A673 (cell line): Measurements from ENCODE around the gene OBP2A. TPM values are rescaled to one million over a fixed set of nuclear protein-coding genes. Genes with fewer than 3 reads are reported as not detected.

Experiments
- BruUV-seq: library from RNA; stranded (reverse); fragments of 400-500 nt; replicated peaks from 2 replicates; lab custom pipeline; 2021; lab: Mats Ljungman, UMichigan
- CTCF ChIA-PET: fragments of 300-600 bp; sonication (Branson Sonifier 250); formaldehyde crosslinking; loops from one replicate; lab custom pipeline; 2022; ENCODE audit warnings: antibody characterized with exemption; lab: Charles Lee
- POLR2A ChIA-PET: fragments of 300-600 bp; sonication (Branson Sonifier 250); formaldehyde crosslinking; loops from one replicate; lab custom pipeline; 2022; ENCODE audit warnings: antibody characterized with exemption; ENCODE audit not compliant: low non-redundant PET; lab: Charles Lee
- DNase-seq: peaks from one replicate; pipeline ENCODE4 v3.0.0-alpha.2; 2015; ENCODE audit warnings: low spot score
- H3K27ac ChIP-seq: fragments of 200-600 bp; sonication (generic); 2 replicates; pipeline ENCODE4 v1.5.1; 2016; ENCODE audit warnings: mixed run types, low read depth, mild to moderate bottlenecking, mixed read lengths, antibody characterized with exemption, low read length; ENCODE audit not compliant: poor library complexity, severe bottlenecking
- H3K27me3 ChIP-seq: fragments of 200-600 bp; sonication (generic); replicated peaks from 2 replicates; pipeline ENCODE4 v1.6.1; 2017; ENCODE audit warnings: mixed run types, low read depth, mild to moderate bottlenecking, mixed read lengths, antibody characterized with exemption, low read length; ENCODE audit not compliant: insufficient read depth, poor library complexity
- H3K36me3 ChIP-seq: fragments of 200-600 bp; sonication (generic); 2 replicates; pipeline ENCODE4 v1.6.1; 2016; ENCODE audit warnings: mixed run types, mild to moderate bottlenecking, mixed read lengths, antibody characterized with exemption, low read length; ENCODE audit not compliant: insufficient read depth, poor library complexity, severe bottlenecking
- H3K4me1 ChIP-seq: fragments of 200-600 bp; sonication (generic); 2 replicates; pipeline ENCODE4 v1.6.1; 2017; ENCODE audit warnings: mixed run types, mild to moderate bottlenecking, mixed read lengths, antibody characterized with exemption, low read length; ENCODE audit not compliant: insufficient read depth, poor library complexity, severe bottlenecking
- H3K4me3 ChIP-seq: fragments of 200-600 bp; sonication (generic); 2 replicates; pipeline ENCODE4 v1.5.1; 2016; ENCODE audit warnings: low read depth, mixed run types, mild to moderate bottlenecking, mixed read lengths, low read length; ENCODE audit not compliant: poor library complexity, severe bottlenecking
- H3K9me3 ChIP-seq: fragments of 200-600 bp; sonication (generic); 2 replicates; pipeline ENCODE4 v1.6.1; 2016; ENCODE audit warnings: mixed run types, low read depth, mild to moderate bottlenecking, mixed read lengths, antibody characterized with exemption, low read length; ENCODE audit not compliant: poor library complexity, severe bottlenecking
- EZH2 ChIP-seq: fragments of 200-600 bp; sonication (generic); IDR thresholded peaks from 2 replicates; pipeline ENCODE4 v1.6.1; 2017; ENCODE audit warnings: borderline replicate concordance, low read depth, mild to moderate bottlenecking, mixed read lengths, antibody characterized with exemption, low read length; ENCODE audit not compliant: poor library complexity, severe bottlenecking
- intact Hi-C: fragments of 100-400 bp; cut with micrococcal nuclease; formaldehyde crosslinking; loops from one replicate; pipeline ENCODE4 v1.10.0; 2022; ENCODE audit not compliant: unreplicated experiment
- total RNA-seq: library from RNA; stranded (reverse); gene quantifications from 2 replicates; pipeline ENCODE4 v1.2.3, GENCODE V29; 2021
- TF ChIP-seq, protein P1 (sequence below): fragments of 300-800, 200-600 bp; sonication (generic); conservative IDR thresholded peaks from 2 replicates; pipeline ENCODE4 v1.5.1; 2017; ENCODE audit warnings: low read depth, mild to moderate bottlenecking, antibody characterized with exemption, low read length, moderate library complexity, mixed read lengths

The OBP2A gene
- total RNA-seq, 1 experiment from 2014 or later = not detected

DNA sequence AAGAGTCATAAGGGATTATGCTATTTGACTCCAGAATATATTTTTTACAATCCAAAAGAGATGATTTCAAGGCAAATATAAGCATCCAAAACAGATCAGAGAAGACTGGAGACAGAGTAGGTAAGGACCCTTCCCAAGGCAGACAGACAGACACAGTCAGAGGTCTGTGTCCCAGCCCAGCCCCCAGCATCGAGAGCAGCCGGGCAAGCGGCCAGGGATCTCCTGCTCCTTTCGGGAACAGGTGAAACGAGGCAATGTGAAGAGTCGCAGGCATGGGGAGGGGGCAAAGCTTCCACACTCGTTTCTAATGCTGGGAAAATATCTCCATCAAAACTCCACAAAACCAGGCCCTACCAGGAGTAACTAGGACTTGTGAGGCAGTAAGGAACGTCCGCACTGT, 21.4 kb downstream of the OBP2A start:
- ChIA-PET CTCF (no interaction called here), POLR2A (interaction anchor here (0.8 kb wide), 1 partner anchor 11 kb away, joined by 4 read pairs; no protein-coding TSS in a partner anchor)
- no peak overlapping the region for H3K27ac ChIP-seq
- peaks cover 45% of the 10 kb centered on the region for H3K27me3 ChIP-seq
- BruUV-seq = no TSS peak
- DNase-seq = no peak
- intact Hi-C loops = no loop called here
- no peak overlapping the region for H3K4me3 ChIP-seq
- no peaks in the 10 kb centered on the region for H3K36me3 ChIP-seq
- no peak for TF ChIP-seq EZH2
- TF ChIP-seq, protein P1, sequence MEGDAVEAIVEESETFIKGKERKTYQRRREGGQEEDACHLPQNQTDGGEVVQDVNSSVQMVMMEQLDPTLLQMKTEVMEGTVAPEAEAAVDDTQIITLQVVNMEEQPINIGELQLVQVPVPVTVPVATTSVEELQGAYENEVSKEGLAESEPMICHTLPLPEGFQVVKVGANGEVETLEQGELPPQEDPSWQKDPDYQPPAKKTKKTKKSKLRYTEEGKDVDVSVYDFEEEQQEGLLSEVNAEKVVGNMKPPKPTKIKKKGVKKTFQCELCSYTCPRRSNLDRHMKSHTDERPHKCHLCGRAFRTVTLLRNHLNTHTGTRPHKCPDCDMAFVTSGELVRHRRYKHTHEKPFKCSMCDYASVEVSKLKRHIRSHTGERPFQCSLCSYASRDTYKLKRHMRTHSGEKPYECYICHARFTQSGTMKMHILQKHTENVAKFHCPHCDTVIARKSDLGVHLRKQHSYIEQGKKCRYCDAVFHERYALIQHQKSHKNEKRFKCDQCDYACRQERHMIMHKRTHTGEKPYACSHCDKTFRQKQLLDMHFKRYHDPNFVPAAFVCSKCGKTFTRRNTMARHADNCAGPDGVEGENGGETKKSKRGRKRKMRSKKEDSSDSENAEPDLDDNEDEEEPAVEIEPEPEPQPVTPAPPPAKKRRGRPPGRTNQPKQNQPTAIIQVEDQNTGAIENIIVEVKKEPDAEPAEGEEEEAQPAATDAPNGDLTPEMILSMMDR = no peak
- H3K9me3 ChIP-seq = peaks cover 6% of the 10 kb centered on the region
- H3K4me1 ChIP-seq = no peaks in the 10 kb centered on the region

DNA sequence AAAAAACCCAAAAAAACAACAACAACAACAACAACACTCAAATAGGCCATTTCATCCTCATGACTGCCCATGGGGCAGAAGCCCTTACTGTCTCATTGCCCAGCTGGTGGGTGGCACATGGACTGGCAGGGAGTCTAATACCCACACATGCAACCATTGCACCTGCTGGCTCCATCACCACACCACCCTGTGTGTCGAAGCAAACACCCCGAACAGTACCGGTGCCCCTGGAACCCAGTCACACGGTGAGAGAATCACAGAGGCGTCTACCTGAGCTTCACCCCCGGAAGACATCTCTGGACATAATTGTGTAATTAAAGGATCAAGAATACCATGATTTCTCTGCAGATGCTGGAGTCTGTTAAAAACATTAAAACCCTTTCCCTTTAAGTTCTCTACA, 22.1 kb downstream of the OBP2A start:
- H3K36me3 ChIP-seq = no peaks in the 10 kb centered on the region
- intact Hi-C loops = no loop called here
- POLR2A ChIA-PET = no interaction called here

DNA sequence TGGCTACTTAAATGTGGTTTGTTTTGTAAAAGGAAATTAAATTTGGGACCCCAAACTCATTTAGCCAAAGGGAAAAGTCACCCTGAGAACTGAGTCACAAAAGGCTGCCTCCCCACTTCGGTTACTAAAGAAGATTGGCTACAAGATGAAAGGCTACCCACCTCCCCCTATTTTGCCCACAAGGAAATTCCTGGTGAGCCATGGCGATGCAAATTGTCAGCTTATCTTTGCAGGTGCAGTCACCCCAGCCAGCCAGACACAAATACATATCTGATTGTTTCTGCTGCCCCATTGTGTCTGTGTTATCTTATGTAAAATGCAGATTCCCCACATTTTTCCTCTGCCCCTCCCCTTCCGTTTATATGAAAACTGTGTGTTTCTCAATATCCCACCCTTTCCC, 24.5 kb downstream of the OBP2A start:
- TF ChIP-seq, protein P1 = no peak
- BruUV-seq = no TSS peak
- Histone ChIP-seq H3K27ac (no peak overlapping the region), H3K27me3 (peaks cover 45% of the 10 kb centered on the region), H3K36me3 (no peaks in the 10 kb centered on the region), H3K9me3 (peaks cover 6% of the 10 kb centered on the region), H3K4me3 (no peak overlapping the region), H3K4me1 (no peaks in the 10 kb centered on the region)
- DNase-seq = no peak
- intact Hi-C loops = no loop called here
- POLR2A ChIA-PET = no interaction called here
- CTCF ChIA-PET = no interaction called here

More for the DNA sequence above, 22.1 kb downstream of the OBP2A start:
- BruUV-seq = no TSS peak
- H3K9me3 ChIP-seq = peaks cover 6% of the 10 kb centered on the region
- TF ChIP-seq, protein P1 = no peak
- TF ChIP-seq EZH2 = no peak
- H3K4me1 ChIP-seq = no peaks in the 10 kb centered on the region
- H3K4me3 ChIP-seq = no peak overlapping the region
- CTCF ChIA-PET = no interaction called here
- DNase-seq = no peak
- peaks cover 45% of the 10 kb centered on the region for H3K27me3 ChIP-seq
- no peak overlapping the region for H3K27ac ChIP-seq
